ENCODE measurements around the gene E4F1.
"Not testable (repeated sequence)": the region's sequence is repeated elsewhere in the genome, so short reads cannot be mapped to it uniquely, and the experiment has no call there.

E4F1 gene

GRCh38 chr16:2250652-2251295 lies 27.4 kb downstream of the E4F1 start:
- peak; percentile 49 to 63 for DNase-seq

GRCh38 chr16:2251296-2252111 lies 28.1 kb downstream of the E4F1 start, which contains the start of gene ECI1:
TSS of gene ECI1 (minus strand) at chr16:2251587. CDS start at chr16:2251566, 21 bp downstream.
- DNase-seq = peak; percentile 86 to 91

- no peak for DNase-seq
Observed at GRCh38 chr16:2252806-2253148, 29.4 kb downstream of the E4F1 start.

- no peak for DNase-seq
Observed at GRCh38 chr16:2253293-2253692, 29.9 kb downstream of the E4F1 start.

- DNase-seq = no peak
Observed at GRCh38 chr16:2256531-2257140, 33.2 kb downstream of the E4F1 start.

GRCh38 chr16:2257726-2258125 lies 34.3 kb downstream of the E4F1 start:
- no peak for DNase-seq

GRCh38 chr16:2258530-2258929 lies 35.1 kb downstream of the E4F1 start:
- not testable (repeated sequence) for DNase-seq

GRCh38 chr16:2260250-2260649 lies 36.9 kb downstream of the E4F1 start:
- DNase-seq = no peak

GRCh38 chr16:2263026-2263425 lies 39.6 kb downstream of the E4F1 start:
- DNase-seq = not testable (repeated sequence)

GRCh38 chr16:2266887-2267286 lies 43.5 kb downstream of the E4F1 start:
- peak in 1 of 2 donors; percentile 33 for DNase-seq

- DNase-seq = not testable (repeated sequence)
Observed at GRCh38 chr16:2267505-2267912, 44.1 kb downstream of the E4F1 start.

GRCh38 chr16:2267913-2268666 lies 44.7 kb downstream of the E4F1 start, which contains the start of gene RNPS1:
TSS of gene RNPS1 (minus strand) at chr16:2268126. CDS start at chr16:2264643, 3,483 bp downstream.
- DNase-seq = peak; percentile 92 to 95

- DNase-seq = no peak
Observed at GRCh38 chr16:2270070-2270462, 46.7 kb downstream of the E4F1 start.

- no peak for DNase-seq
Observed at GRCh38 chr16:2270588-2271470, 47.4 kb downstream of the E4F1 start.

GRCh38 chr16:2271848-2272461 lies 48.6 kb downstream of the E4F1 start:
- no peak for DNase-seq

GRCh38 chr16:2273484-2273883 lies 50.1 kb downstream of the E4F1 start:
- no peak for DNase-seq

- DNase-seq = no peak
Observed at GRCh38 chr16:2273931-2274330, 50.5 kb downstream of the E4F1 start.

- no peak for DNase-seq
Observed at GRCh38 chr16:2275476-2276367, 52.3 kb downstream of the E4F1 start.

GRCh38 chr16:2276368-2277195 lies 53.2 kb downstream of the E4F1 start:
- DNase-seq = no peak
